H1 (cell line): ENCODE data around the gene WDR1. TPM values are rescaled to one million over a fixed set of nuclear protein-coding genes. Genes with fewer than 3 reads are reported as not detected.

Experiments used
- CREB1 ChIP-seq: IDR thresholded peaks from 2 replicates; pipeline ENCODE4 v1.6.1; 2012; ENCODE audit warnings: inconsistent platforms
- KDM5A ChIP-seq: fragments of 200-600 bp; IDR thresholded peaks from 2 replicates; pipeline ENCODE4 v1.7.1; 2012; ENCODE audit warnings: mild to moderate bottlenecking, low read length, inconsistent platforms, mixed read lengths
- TAF1 ChIP-seq: IDR thresholded peaks from 2 replicates; pipeline ENCODE4 v1.6.1; 2011; ENCODE audit warnings: mild to moderate bottlenecking, low read depth, low read length
- TAF7 ChIP-seq: optimal IDR thresholded peaks from 2 replicates; pipeline ENCODE3; 2011; ENCODE audit warnings: low read depth, mild to moderate bottlenecking, inconsistent platforms, low read length, moderate library complexity, borderline replicate concordance
- polyA plus RNA-seq, 7 experiments: library from polyadenylated mRNA; depleted of rRNA in 3 of 7; stranded (reverse) in 5 of 7; unstranded in 2 of 7; fragments of >200 nt in 5 of 7; fragments of 200-250 nt in 2 of 7; gene quantifications; 1 replicate in 5 of 7; 2 replicates in 1 of 7; 4 replicates in 1 of 7; pipeline versions ENCODE4 v1.2.1 to v1.2.3, GENCODE V29; 2011 to 2013; ENCODE audit warnings: missing spikeins in 2 of 7, mixed read lengths in 2 of 7
- total RNA-seq: library from RNA; stranded (reverse); fragmentation: NEBNext Ultra II Directional; extraction: Animal tissue kit (Norgen Biotek cat#: 25700); gene quantifications from 2 replicates; pipeline ENCODE4 v1.2.1, GENCODE V29; 2021

The WDR1 gene
- total and polyA plus RNA-seq, 2 of the 8 experiments (the other 6 are each of a cell fraction or from before 2014, with no cell fraction given), result 315 to 377 TPM

GRCh38 chr4:10045481-10045880 lies 71.1 kb downstream of the WDR1 start (continued):
- no peak for TF ChIP-seq TAF7
- no peak for TF ChIP-seq TAF1
- no peak for TF ChIP-seq CREB1
- TF ChIP-seq KDM5A, result no peak
